ENCODE data around the gene RNF130.
A peak's percentile ranks its signal among the peaks of the same experiment; 100 is the strongest.

DNA sequence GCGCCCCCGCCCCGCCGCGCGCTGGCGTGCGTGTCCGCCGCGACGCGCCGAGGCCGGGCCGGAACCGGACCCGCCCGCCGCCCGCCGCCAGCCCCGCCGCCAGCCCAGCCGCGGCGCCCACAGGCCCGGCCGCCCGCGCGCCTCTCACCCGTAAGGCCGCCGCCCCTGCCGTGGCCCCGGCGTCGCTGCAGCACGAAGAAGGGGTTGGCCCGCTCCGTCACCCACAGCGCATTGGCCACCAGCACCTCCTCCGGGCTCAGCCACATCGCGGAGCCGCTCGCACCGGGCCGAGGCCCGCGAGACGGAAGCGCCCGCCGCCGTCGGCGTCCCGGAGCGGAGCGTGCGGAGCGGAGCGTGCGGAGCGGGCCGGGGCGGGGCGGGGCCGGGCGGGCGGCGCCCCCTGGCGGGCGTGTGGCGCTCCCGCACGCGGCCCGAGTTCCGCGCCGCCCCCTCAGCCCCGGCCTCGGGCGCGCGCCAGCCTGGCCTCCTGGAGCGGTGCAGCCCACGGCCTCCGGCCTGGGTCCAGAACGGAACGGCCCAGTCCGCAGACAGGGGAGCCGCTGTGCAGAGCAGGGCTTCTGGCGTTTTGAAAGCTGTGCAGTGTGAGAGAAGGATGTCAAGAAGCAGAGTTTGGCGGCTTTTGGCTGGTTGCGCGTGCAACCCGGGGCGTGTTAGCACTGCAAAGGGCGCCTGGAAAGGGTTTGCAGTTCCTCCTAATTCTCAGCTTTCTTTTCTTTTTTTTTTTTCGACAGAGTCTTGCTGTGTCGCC lies 163.8 kb downstream of the RNF130 start, which contains the start of gene TBC1D9B:
- TF ChIP-seq, protein P1, sequence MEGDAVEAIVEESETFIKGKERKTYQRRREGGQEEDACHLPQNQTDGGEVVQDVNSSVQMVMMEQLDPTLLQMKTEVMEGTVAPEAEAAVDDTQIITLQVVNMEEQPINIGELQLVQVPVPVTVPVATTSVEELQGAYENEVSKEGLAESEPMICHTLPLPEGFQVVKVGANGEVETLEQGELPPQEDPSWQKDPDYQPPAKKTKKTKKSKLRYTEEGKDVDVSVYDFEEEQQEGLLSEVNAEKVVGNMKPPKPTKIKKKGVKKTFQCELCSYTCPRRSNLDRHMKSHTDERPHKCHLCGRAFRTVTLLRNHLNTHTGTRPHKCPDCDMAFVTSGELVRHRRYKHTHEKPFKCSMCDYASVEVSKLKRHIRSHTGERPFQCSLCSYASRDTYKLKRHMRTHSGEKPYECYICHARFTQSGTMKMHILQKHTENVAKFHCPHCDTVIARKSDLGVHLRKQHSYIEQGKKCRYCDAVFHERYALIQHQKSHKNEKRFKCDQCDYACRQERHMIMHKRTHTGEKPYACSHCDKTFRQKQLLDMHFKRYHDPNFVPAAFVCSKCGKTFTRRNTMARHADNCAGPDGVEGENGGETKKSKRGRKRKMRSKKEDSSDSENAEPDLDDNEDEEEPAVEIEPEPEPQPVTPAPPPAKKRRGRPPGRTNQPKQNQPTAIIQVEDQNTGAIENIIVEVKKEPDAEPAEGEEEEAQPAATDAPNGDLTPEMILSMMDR (IDR thresholded peaks at IDR 0.05), result peak; percentile 22 to 94 (median 48)
- peak; percentile 28 for TF ChIP-seq POLR2A (IDR thresholded peaks at IDR 0.05)
